DMS 273 treated with DMSO at 0.1 percent for 48 hours (cell line): ENCODE measurements around the gene CAPNS1.

Experiments
- DNase-seq: peaks from one replicate; lab custom pipeline; 2025; lab: John Stamatoyannopoulos, UW

Gene CAPNS1

GRCh38 chr19:36139473-36140303, at the start of gene CAPNS1:
Gene CAPNS1, plus strand, starts transcription at chr19:36140066. Its CDS starts 946 bp downstream, at chr19:36141012.
- peak; percentile 87 for DNase-seq

- DNase-seq: no peak
Measured at GRCh38 chr19:36090910-36091695, 48.8 kb upstream of the CAPNS1 start.

GRCh38 chr19:36092566-36092965, 47.3 kb upstream of the CAPNS1 start:
- no peak for DNase-seq

GRCh38 chr19:36093146-36093662, 46.7 kb upstream of the CAPNS1 start:
- DNase-seq: no peak

- DNase-seq: no peak
Measured at GRCh38 chr19:36093687-36094086, 46.2 kb upstream of the CAPNS1 start.

- DNase-seq: no peak
Measured at GRCh38 chr19:36097036-36097435, 42.8 kb upstream of the CAPNS1 start.

GRCh38 chr19:36099166-36099785, 40.6 kb upstream of the CAPNS1 start:
- DNase-seq: no peak

GRCh38 chr19:36100476-36100875, 39.4 kb upstream of the CAPNS1 start:
- DNase-seq: no peak

GRCh38 chr19:36101550-36102327, 38.1 kb upstream of the CAPNS1 start:
- DNase-seq: no peak

GRCh38 chr19:36103040-36103626, 36.7 kb upstream of the CAPNS1 start:
- DNase-seq: no peak

- no peak for DNase-seq
Measured at GRCh38 chr19:36103842-36104552, 35.9 kb upstream of the CAPNS1 start.

- no peak for DNase-seq
Measured at GRCh38 chr19:36106441-36106840, 33.4 kb upstream of the CAPNS1 start.

GRCh38 chr19:36106991-36107390, 32.9 kb upstream of the CAPNS1 start:
- DNase-seq: no peak

- DNase-seq: no peak
Measured at GRCh38 chr19:36108684-36109083, 31.2 kb upstream of the CAPNS1 start.

- DNase-seq: no peak
Measured at GRCh38 chr19:36110487-36111199, 29.2 kb upstream of the CAPNS1 start, which contains the start of gene OVOL3. Gene OVOL3, plus strand, starts transcription at chr19:36111143. Its CDS starts 60 bp downstream, at chr19:36111203.

- no peak for DNase-seq
Measured at GRCh38 chr19:36111200-36111539, 28.7 kb upstream of the CAPNS1 start.

- DNase-seq: no peak
Measured at GRCh38 chr19:36112678-36113077, 27.2 kb upstream of the CAPNS1 start.

GRCh38 chr19:36113425-36113824, 26.4 kb upstream of the CAPNS1 start:
- DNase-seq: no peak

- DNase-seq: no peak
Measured at GRCh38 chr19:36113894-36114720, 25.8 kb upstream of the CAPNS1 start.
